HepG2 (cell line): ENCODE data around the gene SETD1A. TPM values are rescaled to one million over a fixed set of nuclear protein-coding genes. Genes with fewer than 3 reads are reported as not detected.

ENCODE experiments used
- FOXA3 ChIP-seq: IDR thresholded peaks from 2 replicates; pipeline ENCODE4 v1.6.1; 2016; ENCODE audit warnings: missing genetic modification reagents, missing compliant biosample characterization
- HIVEP1 ChIP-seq: sonication (generic); formaldehyde crosslinking; IDR thresholded peaks from 2 replicates; pipeline ENCODE4 v1.4.0; 2020; ENCODE audit warnings: mild to moderate bottlenecking, missing genetic modification reagents
- KDM4B ChIP-seq: sonication (generic); formaldehyde crosslinking; IDR thresholded peaks from 2 replicates; pipeline ENCODE4 v1.4.0; 2020; ENCODE audit warnings: missing genetic modification reagents
- MBNL3 ChIP-seq: fragments of 250-450 bp; sonication (Bioruptor Pico); conservative IDR thresholded peaks from 2 replicates; pipeline ENCODE4 v1.8.0; 2022; ENCODE audit warnings: mild to moderate bottlenecking, inconsistent platforms
- MTA1 ChIP-seq: sonication (generic); formaldehyde crosslinking; IDR thresholded peaks from 2 replicates; pipeline ENCODE4 v1.4.0; 2020; ENCODE audit warnings: missing genetic modification reagents, mild to moderate bottlenecking, borderline replicate concordance
- SMYD3 ChIP-seq: sonication (generic); formaldehyde crosslinking; IDR thresholded peaks from 2 replicates; pipeline ENCODE4 v1.8.1; 2023; ENCODE audit warnings: mild to moderate bottlenecking, missing genetic modification reagents
- SP1 ChIP-seq, 2 experiments: fragments of 450-650 bp in 1 of 2; sonication (generic) in 1 of 2; formaldehyde crosslinking in 1 of 2; IDR thresholded peaks; 2 replicates each; pipeline versions ENCODE4 v1.4.0 to v1.6.1; 2016 to 2020; ENCODE audit warnings: missing genetic modification reagents in 1 of 2
- SP140L ChIP-seq: sonication (generic); formaldehyde crosslinking; IDR thresholded peaks from 2 replicates; pipeline ENCODE4 v1.4.0; 2020; ENCODE audit warnings: missing genetic modification reagents, borderline replicate concordance
- SUZ12 ChIP-seq: fragments of 150-350 bp; IDR thresholded peaks from 2 replicates; pipeline ENCODE4 v1.6.1; 2014; ENCODE audit warnings: low read depth, low read length
- ZC3H4 ChIP-seq: sonication (generic); formaldehyde crosslinking; IDR thresholded peaks from 2 replicates; pipeline ENCODE4 v1.4.0; 2020; ENCODE audit warnings: missing genetic modification reagents, borderline replicate concordance
- ZNF24 ChIP-seq: fragments of 450-650 bp; IDR thresholded peaks from 2 replicates; pipeline ENCODE4 v1.6.1; 2017; ENCODE audit warnings: antibody characterized with exemption, mild to moderate bottlenecking
- ZNF7 ChIP-seq: IDR thresholded peaks from 2 replicates; pipeline ENCODE4 v1.6.1; 2016; ENCODE audit warnings: missing biosample characterization, missing genetic modification reagents
- ZNF703 ChIP-seq: sonication (generic); formaldehyde crosslinking; IDR thresholded peaks from 2 replicates; pipeline ENCODE4 v1.5.1; 2020; ENCODE audit warnings: missing genetic modification reagents, mild to moderate bottlenecking, moderate library complexity, borderline replicate concordance
- ZNF792 ChIP-seq: IDR thresholded peaks from 2 replicates; pipeline ENCODE4 v1.6.1; 2016
- polyA plus RNA-seq, 8 experiments: library from polyadenylated mRNA; depleted of rRNA in 3 of 8; stranded (reverse) in 7 of 8; unstranded in 1 of 8; fragments of >200 nt; fragmentation: Illumina TruSeq in 4 of 8; extraction: Trizol in 4 of 8; gene quantifications; 2 replicates each; pipeline versions ENCODE4 v1.2.1 to v1.2.3, GENCODE V29; 2011 to 2016; ENCODE audit warnings: low read depth in 4 of 8, missing spikeins in 1 of 8, mixed read lengths in 1 of 8; ENCODE audit not compliant: insufficient read depth in 1 of 8
- total RNA-seq, 5 experiments: library from RNA; depleted of rRNA; stranded (reverse); fragments of >200 nt; fragmentation: Illumina TruSeq; extraction: Trizol; gene quantifications; 2 replicates each; pipeline ENCODE4 v1.2.3, GENCODE V29; 2016; ENCODE audit warnings: low read depth in 1 of 5
- TF ChIP-seq, protein P1 (sequence below): sonication (generic); formaldehyde crosslinking; IDR thresholded peaks from one replicate; pipeline ENCODE4 v1.5.1; 2020; ENCODE audit warnings: mild to moderate bottlenecking, missing genetic modification reagents; ENCODE audit errors: not compliant biosample characterization
- TF ChIP-seq, protein P2 (sequence below): sonication (generic); formaldehyde crosslinking; IDR thresholded peaks from 2 replicates; pipeline ENCODE4; 2020; ENCODE audit warnings: missing genetic modification reagents, mild to moderate bottlenecking, borderline replicate concordance
- TF ChIP-seq, protein P3 (sequence below): IDR thresholded peaks from 2 replicates; pipeline ENCODE4 v1.6.1; 2016; ENCODE audit warnings: missing genetic modification reagents, missing compliant biosample characterization

The SETD1A gene
- total and polyA plus RNA-seq, 2 of the 13 experiments (the other 11 are each of a cell fraction or from before 2014, with no cell fraction given), result 3.8 to 5.6 TPM

DNA sequence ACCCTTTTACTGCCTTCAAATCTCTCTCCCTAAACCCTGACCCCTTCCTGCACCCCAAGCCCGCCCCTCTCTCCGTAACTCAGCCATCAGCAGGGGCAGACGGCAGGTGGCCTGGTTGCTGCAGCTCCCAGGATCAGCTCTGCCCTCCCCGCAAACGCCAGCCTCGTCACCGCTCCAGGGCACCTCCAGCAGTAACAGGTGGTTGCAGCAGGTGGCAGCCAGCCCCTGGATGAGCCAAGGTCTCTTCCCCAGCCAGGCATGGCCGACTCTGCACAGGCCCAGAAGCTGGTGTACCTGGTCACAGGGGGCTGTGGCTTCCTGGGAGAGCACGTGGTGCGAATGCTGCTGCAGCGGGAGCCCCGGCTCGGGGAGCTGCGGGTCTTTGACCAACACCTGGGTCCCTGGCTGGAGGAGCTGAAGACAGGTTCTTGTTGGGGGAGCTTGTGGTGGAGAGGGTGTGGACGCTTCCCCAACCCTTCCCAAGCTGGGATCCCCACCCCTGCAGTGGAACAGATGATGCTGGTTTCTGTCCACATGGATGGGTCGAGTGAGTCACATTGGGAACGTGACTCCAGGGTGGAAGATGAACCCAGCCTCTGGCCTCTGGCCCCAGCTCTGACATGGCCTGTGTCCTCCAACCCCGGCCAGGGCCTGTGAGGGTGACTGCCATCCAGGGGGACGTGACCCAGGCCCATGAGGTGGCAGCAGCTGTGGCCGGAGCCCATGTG is 28.0 kb downstream of the SETD1A start (continued):
- TF ChIP-seq FOXA3 (CRISPR knock-in tag), result no peak; the same call in 1 of the 2 replicates
- no peak; the same call in 1 of the 2 replicates for TF ChIP-seq ZNF792 (CRISPR knock-in tag)
- TF ChIP-seq ZNF703 (CRISPR knock-in tag), result 0 out of 2 replicates have a peak, but pooled peaks have one; percentile 21
- TF ChIP-seq MTA1 (CRISPR knock-in tag), result no peak; the same call in 1 of the 2 replicates
- TF ChIP-seq ZNF24, result no peak
- no peak for TF ChIP-seq SP140L (CRISPR knock-in tag)
- TF ChIP-seq KDM4B (CRISPR knock-in tag), result no peak
- no peak for TF ChIP-seq ZNF7 (CRISPR knock-in tag)
- TF ChIP-seq, protein P1, sequence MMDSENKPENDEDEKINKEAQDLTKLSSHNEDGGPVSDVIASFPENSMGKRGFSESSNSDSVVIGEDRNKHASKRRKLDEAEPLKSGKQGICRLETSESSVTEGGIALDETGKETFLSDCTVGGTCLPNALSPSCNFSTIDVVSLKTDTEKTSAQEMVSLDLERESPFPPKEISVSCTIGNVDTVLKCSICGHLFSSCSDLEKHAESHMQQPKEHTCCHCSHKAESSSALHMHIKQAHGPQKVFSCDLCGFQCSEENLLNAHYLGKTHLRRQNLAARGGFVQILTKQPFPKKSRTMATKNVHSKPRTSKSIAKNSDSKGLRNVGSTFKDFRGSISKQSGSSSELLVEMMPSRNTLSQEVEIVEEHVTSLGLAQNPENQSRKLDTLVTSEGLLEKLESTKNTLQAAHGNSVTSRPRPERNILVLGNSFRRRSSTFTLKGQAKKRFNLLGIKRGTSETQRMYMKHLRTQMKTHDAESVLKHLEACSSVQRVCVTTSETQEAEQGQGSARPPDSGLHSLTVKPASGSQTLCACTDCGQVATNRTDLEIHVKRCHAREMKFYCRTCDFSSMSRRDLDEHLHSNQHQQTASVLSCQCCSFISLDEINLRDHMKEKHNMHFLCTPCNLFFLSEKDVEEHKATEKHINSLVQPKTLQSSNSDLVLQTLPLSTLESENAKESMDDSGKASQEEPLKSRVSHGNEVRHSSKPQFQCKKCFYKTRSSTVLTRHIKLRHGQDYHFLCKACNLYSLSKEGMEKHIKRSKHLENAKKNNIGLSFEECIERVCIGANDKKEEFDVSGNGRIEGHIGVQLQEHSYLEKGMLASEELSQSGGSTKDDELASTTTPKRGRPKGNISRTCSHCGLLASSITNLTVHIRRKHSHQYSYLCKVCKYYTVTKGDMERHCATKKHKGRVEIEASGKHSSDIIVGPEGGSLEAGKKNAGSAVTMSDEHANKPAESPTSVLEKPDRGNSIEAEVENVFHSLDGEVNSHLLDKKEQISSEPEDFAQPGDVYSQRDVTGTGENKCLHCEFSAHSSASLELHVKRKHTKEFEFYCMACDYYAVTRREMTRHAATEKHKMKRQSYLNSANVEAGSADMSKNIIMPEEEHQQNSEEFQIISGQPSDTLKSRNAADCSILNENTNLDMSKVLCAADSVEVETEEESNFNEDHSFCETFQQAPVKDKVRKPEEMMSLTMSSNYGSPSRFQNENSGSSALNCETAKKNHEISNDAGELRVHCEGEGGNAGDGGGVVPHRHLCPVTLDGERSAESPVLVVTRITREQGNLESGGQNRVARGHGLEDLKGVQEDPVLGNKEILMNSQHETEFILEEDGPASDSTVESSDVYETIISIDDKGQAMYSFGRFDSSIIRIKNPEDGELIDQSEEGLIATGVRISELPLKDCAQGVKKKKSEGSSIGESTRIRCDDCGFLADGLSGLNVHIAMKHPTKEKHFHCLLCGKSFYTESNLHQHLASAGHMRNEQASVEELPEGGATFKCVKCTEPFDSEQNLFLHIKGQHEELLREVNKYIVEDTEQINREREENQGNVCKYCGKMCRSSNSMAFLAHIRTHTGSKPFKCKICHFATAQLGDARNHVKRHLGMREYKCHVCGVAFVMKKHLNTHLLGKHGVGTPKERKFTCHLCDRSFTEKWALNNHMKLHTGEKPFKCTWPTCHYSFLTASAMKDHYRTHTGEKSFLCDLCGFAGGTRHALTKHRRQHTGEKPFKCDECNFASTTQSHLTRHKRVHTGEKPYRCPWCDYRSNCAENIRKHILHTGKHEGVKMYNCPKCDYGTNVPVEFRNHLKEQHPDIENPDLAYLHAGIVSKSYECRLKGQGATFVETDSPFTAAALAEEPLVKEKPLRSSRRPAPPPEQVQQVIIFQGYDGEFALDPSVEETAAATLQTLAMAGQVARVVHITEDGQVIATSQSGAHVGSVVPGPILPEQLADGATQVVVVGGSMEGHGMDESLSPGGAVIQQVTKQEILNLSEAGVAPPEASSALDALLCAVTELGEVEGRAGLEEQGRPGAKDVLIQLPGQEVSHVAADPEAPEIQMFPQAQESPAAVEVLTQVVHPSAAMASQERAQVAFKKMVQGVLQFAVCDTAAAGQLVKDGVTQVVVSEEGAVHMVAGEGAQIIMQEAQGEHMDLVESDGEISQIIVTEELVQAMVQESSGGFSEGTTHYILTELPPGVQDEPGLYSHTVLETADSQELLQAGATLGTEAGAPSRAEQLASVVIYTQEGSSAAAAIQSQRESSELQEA (CRISPR knock-in tag), result peak; percentile 54
- no peak for TF ChIP-seq ZC3H4 (CRISPR knock-in tag)
- TF ChIP-seq, protein P2, sequence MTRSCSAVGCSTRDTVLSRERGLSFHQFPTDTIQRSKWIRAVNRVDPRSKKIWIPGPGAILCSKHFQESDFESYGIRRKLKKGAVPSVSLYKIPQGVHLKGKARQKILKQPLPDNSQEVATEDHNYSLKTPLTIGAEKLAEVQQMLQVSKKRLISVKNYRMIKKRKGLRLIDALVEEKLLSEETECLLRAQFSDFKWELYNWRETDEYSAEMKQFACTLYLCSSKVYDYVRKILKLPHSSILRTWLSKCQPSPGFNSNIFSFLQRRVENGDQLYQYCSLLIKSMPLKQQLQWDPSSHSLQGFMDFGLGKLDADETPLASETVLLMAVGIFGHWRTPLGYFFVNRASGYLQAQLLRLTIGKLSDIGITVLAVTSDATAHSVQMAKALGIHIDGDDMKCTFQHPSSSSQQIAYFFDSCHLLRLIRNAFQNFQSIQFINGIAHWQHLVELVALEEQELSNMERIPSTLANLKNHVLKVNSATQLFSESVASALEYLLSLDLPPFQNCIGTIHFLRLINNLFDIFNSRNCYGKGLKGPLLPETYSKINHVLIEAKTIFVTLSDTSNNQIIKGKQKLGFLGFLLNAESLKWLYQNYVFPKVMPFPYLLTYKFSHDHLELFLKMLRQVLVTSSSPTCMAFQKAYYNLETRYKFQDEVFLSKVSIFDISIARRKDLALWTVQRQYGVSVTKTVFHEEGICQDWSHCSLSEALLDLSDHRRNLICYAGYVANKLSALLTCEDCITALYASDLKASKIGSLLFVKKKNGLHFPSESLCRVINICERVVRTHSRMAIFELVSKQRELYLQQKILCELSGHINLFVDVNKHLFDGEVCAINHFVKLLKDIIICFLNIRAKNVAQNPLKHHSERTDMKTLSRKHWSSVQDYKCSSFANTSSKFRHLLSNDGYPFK (CRISPR knock-in tag), result peak; percentile 91; the same call in 1 of the 2 replicates
- no peak for TF ChIP-seq SP1 (IDR thresholded peaks at IDR 0.05)
- 0 out of 2 replicates have a peak, but pooled peaks have one; percentile 40 for TF ChIP-seq SP1 (CRISPR knock-in tag; IDR thresholded peaks at IDR 0.05)
- peak; percentile 21 for TF ChIP-seq HIVEP1 (CRISPR knock-in tag)
- TF ChIP-seq SUZ12, result no peak
- TF ChIP-seq, protein P3, sequence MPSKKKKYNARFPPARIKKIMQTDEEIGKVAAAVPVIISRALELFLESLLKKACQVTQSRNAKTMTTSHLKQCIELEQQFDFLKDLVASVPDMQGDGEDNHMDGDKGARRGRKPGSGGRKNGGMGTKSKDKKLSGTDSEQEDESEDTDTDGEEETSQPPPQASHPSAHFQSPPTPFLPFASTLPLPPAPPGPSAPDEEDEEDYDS (CRISPR knock-in tag), result peak; percentile 42; the same call in 1 of the 2 replicates
- TF ChIP-seq SMYD3, result peak; percentile 93; the same call in 1 of the 2 replicates
- no peak for TF ChIP-seq MBNL3 (CRISPR knock-in tag)
